ENCODE measurements around the gene ARMC7. TPM values are rescaled to one million over a fixed set of nuclear protein-coding genes. Genes with fewer than 3 reads are reported as not detected.
A peak's percentile ranks its signal among the peaks of the same experiment; 100 is the strongest.

The ARMC7 gene
- total and polyA plus RNA-seq, 8 donors, result 2.2 to 26.8 (median 11.4) TPM

- H3K9me3 ChIP-seq, result no peaks in the 10 kb centered on the region
- no peaks in the 10 kb centered on the region for H3K27me3 ChIP-seq
- H3K4me3 ChIP-seq, result no peak overlapping the region
- TF ChIP-seq EP300 (IDR thresholded peaks at IDR 0.05), result no peak
- no peak for TF ChIP-seq CTCF (IDR thresholded peaks at IDR 0.05)
- TF ChIP-seq POLR2AphosphoS5 (IDR thresholded peaks at IDR 0.05), result no peak
- TF ChIP-seq POLR2A (IDR thresholded peaks at IDR 0.05), result no peak
- peak overlapping the region in 2 of 5 donors; percentile 70 to 74 for H3K27ac ChIP-seq
- intact Hi-C loops (cut with DNase I; ENCODE audit: low total_unique reads), result no loop called here
- peaks cover 33 to 84% (median 75%) of the 10 kb centered on the region in 4 donors for H3K36me3 ChIP-seq
- WGBS, 5 donors, result 86 to 91% (median 88%) methylated on average over 8 of the region's 8 CpGs
- H3K4me1 ChIP-seq, result peaks cover 0 to 13% (median 11%) of the 10 kb centered on the region in 4 donors
- no peak for DNase-seq
Measured at GRCh38 chr17:75061618-75062017, 48.2 kb upstream of the ARMC7 start.

DNA sequence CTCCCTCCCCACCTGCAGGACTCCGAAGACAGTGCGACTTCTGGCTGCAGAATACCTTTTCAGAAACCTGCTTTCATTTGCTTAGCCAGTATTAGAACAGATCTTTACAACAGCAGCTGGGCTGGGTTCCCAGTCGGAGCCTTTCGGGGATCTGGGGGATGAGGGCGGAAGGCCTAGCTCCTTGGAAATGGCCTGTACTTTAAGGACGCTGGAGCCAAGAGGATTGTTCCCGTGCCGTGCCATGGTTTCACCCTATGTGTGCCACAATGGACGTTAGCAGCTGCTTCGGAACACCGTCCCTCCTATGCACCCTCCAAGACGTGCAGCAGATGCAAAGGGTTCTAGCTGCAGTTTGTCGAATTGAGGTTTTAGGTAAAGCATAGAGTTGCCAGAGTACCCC is 46.6 kb upstream of the ARMC7 start:
- DNase-seq, result no peak
- Histone ChIP-seq H3K4me1 (peaks cover 0 to 13% (median 11%) of the 10 kb centered on the region in 4 donors), H3K36me3 (peaks cover 33 to 68% (median 63%) of the 10 kb centered on the region in 4 donors), H3K27ac (no peak overlapping the region), H3K27me3 (no peaks in the 10 kb centered on the region), H3K9me3 (no peaks in the 10 kb centered on the region), H3K4me3 (no peak overlapping the region)
- TF ChIP-seq POLR2A (IDR thresholded peaks at IDR 0.05) (no peak), CTCF (IDR thresholded peaks at IDR 0.05) (no peak), EP300 (IDR thresholded peaks at IDR 0.05) (no peak), POLR2AphosphoS5 (IDR thresholded peaks at IDR 0.05) (no peak)
- intact Hi-C loops (cut with DNase I; ENCODE audit: low total_unique reads), result no loop called here
- WGBS, 5 donors, result 90 to 93% (median 92%) methylated on average over 11 to 13 of the region's 13 CpGs

- intact Hi-C loops (cut with DNase I; ENCODE audit: low total_unique reads), result no loop called here
- Histone ChIP-seq H3K9me3 (no peaks in the 10 kb centered on the region), H3K36me3 (peaks cover 33 to 64% (median 63%) of the 10 kb centered on the region in 4 donors), H3K4me1 (peaks cover 0 to 13% (median 11%) of the 10 kb centered on the region in 4 donors), H3K27me3 (no peaks in the 10 kb centered on the region), H3K4me3 (no peak overlapping the region), H3K27ac (no peak overlapping the region)
- no peak for DNase-seq
- WGBS, 5 donors, result 82 to 95% (median 91%) methylated on average over 3 of the region's 3 CpGs
- TF ChIP-seq POLR2AphosphoS5 (IDR thresholded peaks at IDR 0.05) (no peak), EP300 (IDR thresholded peaks at IDR 0.05) (no peak), CTCF (IDR thresholded peaks at IDR 0.05) (no peak), POLR2A (IDR thresholded peaks at IDR 0.05) (no peak)
Measured at GRCh38 chr17:75063626-75064025, 46.1 kb upstream of the ARMC7 start.

- Histone ChIP-seq H3K36me3 (peaks cover 33 to 64% (median 63%) of the 10 kb centered on the region in 4 donors), H3K9me3 (no peaks in the 10 kb centered on the region), H3K27ac (no peak overlapping the region), H3K4me3 (no peak overlapping the region), H3K4me1 (peaks cover 0 to 13% (median 11%) of the 10 kb centered on the region in 4 donors), H3K27me3 (no peaks in the 10 kb centered on the region)
- 93 to 98% (median 97%) methylated on average over 11 of the region's 11 CpGs for WGBS, 5 donors
- TF ChIP-seq EP300 (IDR thresholded peaks at IDR 0.05), result no peak
- TF ChIP-seq POLR2A (IDR thresholded peaks at IDR 0.05), result no peak
- no peak for TF ChIP-seq CTCF (IDR thresholded peaks at IDR 0.05)
- no peak for TF ChIP-seq POLR2AphosphoS5 (IDR thresholded peaks at IDR 0.05)
- intact Hi-C loops (cut with DNase I; ENCODE audit: low total_unique reads), result no loop called here
- no peak for DNase-seq
Measured at GRCh38 chr17:75064040-75064439, 45.7 kb upstream of the ARMC7 start.
